GM19023 (cell line): ENCODE results near the gene TCP11L2.

Experiments used
- ATAC-seq: cut with Tn5 transposase; IDR thresholded peaks from one replicate; pipeline ENCODE4 v1.9.1; 2021; ENCODE audit warnings: mild to moderate bottlenecking, moderate library complexity; ENCODE audit not compliant: unreplicated experiment

The TCP11L2 gene

DNA sequence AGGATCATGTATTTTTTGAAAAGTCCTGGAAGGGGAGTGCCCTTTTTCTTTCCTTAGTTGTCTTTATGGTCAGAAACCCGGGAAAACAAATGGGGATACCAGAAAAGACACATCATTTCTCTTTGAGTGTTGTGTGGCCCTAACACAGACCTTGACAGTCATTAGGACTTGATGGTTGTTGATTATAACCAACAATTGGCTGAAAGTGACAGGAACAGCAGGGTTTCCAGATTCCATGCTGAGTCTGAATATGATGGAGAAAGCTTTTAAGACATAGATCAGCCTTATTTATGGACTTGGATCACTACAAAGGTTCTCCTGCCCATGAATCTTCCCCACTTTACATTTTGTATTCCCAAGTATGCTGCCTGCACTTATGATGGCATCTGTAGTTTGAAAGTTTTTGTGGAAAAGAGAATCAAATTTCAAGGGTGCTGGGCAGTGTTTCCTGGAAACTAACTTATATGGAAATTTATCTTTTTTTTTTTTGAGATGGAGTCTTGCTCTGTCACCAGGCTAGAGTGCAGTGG lies 85.4 kb downstream of the TCP11L2 start:
- no peak for ATAC-seq

DNA sequence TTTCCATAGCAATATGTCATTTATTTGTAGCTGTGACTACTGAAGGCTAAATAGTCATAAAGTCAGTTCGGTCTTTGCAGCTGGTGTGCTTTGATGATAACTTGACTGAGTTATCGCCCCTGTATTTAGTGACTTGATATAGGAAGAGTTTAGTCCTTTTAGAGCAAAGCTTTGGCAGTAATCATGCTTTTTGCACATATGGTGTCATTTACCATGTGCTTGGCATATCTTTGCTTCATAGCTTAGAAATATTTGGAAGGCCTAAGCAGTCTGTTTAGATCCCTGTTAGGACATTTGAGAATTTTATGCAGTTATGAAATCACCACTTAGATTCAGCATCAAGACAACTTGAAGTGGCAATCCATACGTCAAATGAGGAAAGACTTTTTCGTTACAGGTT lies 86.6 kb downstream of the TCP11L2 start:
- ATAC-seq: no peak

- no peak for ATAC-seq
Observed at GRCh38 chr12:106392759-106393158, 90.2 kb downstream of the TCP11L2 start.
